ACHN (cell line): ENCODE measurements around the gene PCDHA5.
"Not testable (repeated sequence)": the region's sequence is repeated elsewhere in the genome, so short reads cannot be mapped to it uniquely, and the experiment has no call there.

Experiments
- DNase-seq: peaks from one replicate; pipeline ENCODE4 v3.0.0-alpha.2; 2015
- in situ Hi-C: cut with HindIII; loops from 2 replicates; pipeline ENCODE4 v1.10.0; 2017; ENCODE audit warnings: low sequenced_read_pairs, low pct_ligation_motif_present, low pct_unique_long_range_greater_than_20kb

The PCDHA5 gene

DNA sequence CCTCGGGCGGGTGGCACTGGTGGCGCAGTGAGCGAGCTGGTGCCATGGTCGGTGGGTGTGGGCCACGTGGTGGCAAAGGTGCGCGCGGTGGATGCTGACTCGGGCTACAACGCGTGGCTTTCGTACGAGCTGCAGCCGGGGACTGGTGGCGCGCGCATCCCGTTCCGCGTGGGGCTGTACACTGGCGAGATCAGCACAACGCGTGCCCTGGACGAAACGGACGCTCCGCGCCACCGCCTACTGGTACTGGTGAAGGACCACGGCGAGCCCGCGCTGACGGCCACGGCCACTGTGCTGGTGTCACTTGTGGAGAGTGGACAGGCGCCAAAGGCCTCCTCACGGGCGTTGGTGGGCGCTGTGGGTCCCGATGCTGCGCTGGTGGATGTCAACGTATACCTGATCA, 12.5 kb upstream of the PCDHA5 start:
- no peak for DNase-seq
- in situ Hi-C loops = no loop called here

DNA sequence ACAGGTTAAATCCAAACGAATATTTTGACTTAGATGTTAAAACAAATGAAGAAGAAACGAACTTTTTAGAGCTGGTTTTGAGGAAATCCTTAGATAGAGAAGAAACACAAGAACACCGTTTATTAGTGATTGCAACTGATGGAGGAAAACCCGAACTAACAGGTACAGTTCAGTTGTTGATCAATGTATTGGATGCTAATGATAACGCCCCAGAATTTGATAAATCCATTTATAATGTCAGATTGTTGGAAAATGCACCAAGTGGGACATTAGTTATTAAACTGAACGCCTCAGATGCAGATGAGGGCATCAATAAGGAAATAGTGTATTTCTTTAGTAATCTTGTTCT, 842 bp downstream of the PCDHA5 start:
- in situ Hi-C loops = no loop called here
- no peak for DNase-seq

DNA sequence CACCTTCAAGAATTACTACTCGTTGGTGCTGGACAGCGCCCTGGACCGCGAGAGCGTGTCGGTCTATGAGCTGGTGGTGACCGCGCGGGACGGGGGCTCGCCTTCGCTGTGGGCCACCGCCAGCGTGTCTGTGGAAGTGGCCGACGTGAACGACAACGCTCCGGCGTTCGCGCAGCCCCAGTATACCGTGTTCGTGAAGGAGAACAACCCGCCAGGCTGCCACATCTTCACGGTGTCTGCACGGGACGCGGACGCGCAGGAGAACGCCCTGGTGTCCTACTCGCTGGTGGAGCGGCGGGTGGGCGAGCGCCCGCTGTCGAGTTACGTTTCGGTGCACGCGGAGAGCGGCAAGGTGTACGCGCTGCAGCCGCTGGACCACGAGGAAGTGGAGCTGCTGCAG, 1.6 kb downstream of the PCDHA5 start:
- DNase-seq, in situ Hi-C loops: not testable (repeated sequence)

DNA sequence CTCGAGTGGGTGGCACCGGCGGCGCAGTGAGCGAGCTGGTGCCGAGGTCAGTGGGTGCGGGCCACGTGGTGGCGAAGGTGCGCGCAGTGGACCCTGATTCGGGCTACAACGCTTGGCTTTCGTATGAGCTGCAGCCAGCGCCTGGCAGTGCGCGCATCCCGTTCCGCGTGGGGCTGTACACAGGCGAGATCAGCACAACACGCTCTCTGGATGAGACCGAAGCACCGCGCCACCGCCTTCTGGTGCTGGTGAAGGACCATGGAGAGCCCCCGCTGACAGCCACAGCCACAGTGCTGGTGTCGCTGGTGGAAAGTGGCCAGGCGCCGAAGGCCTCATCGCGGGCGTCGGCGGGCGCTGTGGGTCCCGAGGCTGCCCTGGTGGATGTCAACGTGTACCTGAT, 2.1 kb downstream of the PCDHA5 start:
- DNase-seq = no peak
- in situ Hi-C loops = no loop called here

DNA sequence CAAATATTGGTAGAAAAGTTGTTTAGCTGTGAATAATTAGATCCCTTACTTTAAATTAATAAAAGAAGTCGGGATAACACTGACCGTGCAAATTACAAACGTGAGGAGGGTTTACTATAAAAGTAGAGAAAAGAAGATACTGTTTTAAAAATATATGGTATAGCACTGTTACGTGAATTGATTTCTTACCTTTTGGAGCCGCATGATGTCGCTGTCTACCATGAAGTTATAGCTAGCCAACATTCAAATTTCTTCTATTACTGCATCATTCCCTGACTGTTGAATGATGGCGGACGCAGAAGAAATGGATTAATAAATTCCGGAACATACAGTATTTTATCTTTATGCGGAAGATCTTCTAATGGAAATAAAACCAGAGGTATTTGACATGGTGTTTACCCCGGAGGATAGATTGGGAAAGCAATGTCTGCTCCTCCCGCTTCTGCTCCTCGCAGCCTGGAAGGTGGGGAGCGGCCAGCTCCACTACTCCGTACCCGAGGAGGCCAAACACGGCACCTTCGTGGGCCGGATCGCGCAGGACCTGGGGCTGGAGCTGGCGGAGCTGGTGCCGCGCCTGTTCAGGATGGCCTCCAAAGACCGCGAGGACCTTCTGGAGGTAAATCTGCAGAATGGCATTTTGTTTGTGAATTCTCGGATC, 6.4 kb downstream of the PCDHA5 start, which contains the start of gene PCDHA6:
Gene PCDHA6 (plus strand): TSS at position 257 of the 658 bp plus-strand sequence. CDS start 132 bp downstream, at position 389.
- in situ Hi-C loops = no loop called here

DNA sequence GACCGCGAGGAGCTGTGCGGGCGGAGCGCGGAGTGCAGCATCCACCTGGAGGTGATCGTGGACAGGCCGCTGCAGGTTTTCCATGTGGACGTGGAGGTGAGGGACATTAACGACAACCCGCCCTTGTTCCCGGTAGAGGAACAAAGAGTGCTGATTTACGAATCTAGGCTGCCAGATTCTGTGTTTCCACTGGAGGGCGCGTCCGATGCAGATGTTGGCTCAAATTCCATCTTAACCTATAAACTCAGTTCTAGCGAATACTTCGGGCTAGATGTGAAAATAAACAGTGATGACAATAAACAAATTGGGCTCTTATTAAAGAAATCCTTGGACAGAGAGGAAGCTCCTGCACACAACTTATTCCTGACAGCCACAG, 6.9 kb downstream of the PCDHA5 start:
- no peak for DNase-seq
- in situ Hi-C loops = no loop called here

More for the DNA sequence above, 6.4 kb downstream of the PCDHA5 start, which contains the start of gene PCDHA6:
- DNase-seq = no peak

DNA sequence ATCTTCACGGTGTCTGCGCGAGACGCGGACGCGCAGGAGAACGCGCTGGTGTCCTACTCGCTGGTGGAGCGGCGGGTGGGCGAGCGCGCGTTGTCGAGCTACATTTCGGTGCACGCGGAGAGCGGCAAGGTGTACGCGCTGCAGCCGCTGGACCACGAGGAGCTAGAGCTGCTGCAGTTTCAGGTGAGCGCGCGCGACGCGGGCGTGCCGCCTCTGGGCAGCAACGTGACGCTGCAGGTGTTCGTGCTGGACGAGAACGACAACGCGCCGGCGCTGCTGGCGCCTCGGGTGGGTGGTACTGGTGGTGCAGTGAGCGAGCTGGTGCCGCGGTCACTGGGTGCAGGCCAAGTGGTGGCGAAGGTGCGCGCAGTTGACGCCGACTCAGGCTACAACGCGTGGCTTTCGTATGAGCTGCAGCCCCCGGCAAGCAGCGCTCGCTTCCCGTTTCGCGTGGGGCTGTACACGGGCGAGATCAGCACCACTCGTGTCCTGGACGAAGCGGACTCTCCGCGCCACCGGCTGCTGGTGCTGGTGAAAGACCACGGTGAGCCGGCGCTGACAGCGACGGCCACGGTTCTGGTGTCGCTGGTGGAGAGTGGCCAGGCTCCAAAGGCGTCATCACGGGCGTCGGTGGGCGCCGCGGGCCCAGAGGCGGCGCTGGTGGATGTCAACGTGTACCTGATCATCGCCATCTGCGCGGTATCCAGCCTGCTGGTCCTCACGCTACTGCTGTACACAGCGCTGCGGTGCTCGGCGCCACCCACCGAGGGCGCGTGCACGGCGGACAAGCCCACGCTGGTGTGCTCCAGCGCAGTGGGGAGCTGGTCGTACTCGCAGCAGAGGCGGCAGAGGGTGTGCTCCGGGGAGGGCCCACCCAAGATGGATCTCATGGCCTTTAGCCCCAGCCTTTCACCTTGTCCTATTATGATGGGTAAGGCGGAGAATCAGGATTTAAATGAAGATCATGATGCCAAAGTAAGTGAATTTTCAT, 8.4 kb downstream of the PCDHA5 start:
- in situ Hi-C loops, DNase-seq: not testable (repeated sequence)

DNA sequence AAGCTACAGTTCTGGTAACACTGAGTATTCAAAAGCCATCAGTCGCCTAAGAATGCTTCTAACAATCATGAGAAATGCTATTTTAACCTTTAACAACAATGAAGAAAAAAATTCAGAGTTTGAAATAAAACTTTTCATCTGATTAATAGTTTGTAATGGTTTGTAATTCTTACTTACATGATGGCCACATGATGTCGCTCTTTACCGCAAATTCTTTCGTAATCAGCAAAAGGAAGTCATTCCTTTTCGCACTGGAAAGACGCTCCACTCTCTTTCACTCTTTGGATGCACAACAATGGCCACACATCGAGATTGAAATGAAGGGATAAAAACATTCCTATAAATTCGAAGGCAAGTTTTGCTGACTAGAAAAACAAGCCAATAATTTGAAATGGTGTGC, 12.6 kb downstream of the PCDHA5 start, which contains the start of gene PCDHA7:
Gene PCDHA7 (plus strand): TSS at position 277 of the 400 bp plus-strand sequence. CDS start 115 bp downstream, at position 392.
- in situ Hi-C loops = no loop called here
- peak; percentile 8 for DNase-seq

DNA sequence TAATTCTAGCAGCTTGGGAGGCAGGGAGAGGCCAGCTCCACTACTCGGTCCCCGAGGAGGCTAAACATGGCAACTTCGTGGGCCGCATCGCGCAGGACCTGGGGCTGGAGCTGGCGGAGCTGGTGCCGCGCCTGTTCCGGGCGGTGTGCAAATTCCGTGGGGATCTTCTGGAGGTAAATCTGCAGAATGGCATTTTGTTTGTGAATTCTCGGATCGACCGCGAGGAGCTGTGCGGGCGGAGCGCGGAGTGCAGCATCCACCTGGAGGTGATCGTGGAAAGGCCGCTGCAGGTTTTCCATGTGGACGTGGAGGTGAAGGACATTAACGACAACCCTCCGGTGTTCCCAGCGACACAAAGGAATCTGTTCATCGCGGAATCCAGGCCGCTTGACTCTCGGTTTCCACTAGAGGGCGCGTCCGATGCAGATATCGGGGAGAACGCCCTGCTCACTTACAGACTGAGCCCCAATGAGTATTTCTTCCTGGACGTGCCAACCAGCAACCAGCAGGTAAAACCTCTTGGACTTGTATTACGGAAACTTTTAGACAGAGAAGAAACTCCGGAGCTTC, 13.1 kb downstream of the PCDHA5 start:
- in situ Hi-C loops, DNase-seq: not testable (repeated sequence)

DNA sequence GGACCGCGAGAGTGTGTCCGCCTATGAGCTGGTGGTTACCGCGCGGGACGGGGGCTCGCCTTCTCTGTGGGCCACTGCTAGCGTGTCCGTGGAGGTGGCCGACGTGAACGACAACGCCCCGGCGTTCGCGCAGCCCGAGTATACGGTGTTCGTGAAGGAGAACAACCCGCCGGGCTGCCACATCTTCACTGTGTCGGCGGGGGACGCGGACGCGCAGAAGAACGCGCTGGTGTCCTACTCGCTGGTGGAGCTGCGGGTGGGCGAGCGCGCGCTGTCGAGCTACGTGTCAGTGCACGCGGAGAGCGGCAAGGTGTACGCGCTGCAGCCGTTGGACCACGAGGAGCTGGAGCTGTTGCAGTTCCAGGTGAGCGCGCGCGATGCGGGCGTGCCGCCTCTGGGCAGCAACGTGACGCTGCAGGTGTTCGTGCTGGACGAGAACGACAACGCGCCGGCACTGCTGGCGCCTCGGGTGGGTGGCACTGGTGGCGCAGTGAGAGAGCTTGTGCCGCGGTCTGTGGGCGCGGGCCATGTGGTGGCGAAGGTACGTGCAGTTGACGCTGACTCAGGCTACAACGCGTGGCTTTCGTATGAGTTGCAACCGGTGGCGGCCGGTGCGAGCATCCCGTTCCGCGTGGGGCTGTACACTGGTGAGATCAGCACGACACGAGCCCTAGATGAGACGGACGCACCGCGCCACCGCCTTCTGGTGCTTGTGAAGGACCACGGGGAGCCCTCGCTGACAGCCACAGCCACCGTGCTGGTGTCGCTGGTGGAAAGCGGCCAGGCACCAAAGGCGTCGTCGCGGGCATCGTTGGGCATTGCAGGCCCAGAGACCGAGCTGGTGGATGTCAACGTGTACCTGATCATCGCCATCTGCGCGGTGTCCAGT, 14.5 kb downstream of the PCDHA5 start:
- DNase-seq = no peak
- in situ Hi-C loops = no loop called here

DNA sequence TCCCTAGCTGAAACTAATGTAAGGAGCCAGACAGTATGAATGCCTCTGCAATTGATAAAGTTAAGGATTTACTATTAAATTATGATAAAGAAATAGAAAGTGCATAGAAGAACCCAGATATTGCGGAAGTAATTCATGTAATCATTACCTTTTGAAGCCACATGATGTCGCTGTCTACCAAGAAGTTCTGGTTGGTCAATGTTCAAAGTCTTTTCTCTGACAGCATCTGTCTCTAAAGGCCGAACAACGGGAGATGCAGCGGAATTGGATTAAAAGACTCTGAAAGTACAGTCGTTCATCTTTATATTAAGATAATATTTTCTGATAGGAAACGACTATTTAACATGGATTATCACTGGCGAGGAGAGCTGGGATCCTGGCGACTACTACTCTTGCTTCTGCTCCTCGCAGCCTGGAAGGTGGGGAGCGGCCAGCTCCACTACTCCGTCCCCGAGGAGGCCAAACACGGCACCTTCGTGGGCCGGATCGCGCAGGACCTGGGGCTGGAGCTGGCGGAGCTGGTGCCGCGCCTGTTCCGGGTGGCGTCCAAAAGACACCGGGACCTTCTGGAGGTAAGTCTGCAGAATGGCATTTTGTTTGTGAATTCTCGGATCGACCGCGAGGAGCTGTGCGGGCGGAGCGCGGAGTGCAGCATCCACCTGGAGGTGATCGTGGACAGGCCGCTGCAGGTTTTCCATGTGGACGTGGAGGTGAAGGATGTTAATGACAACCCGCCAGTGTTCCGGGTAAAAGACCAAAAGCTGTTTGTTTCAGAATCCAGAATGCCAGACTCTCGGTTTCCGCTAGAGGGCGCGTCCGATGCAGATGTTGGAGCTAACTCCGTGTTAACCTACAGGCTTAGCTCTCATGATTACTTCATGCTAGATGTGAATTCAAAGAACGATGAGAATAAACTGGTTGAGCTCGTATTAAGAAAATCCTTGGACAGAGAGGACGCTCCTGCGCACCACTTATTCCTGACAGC, 19.9 kb downstream of the PCDHA5 start, which contains the start of gene PCDHA8:
Gene PCDHA8 (plus strand): TSS at position 210 of the 985 bp plus-strand sequence. CDS start 135 bp downstream, at position 345.
- DNase-seq = no peak
- in situ Hi-C loops = no loop called here

DNA sequence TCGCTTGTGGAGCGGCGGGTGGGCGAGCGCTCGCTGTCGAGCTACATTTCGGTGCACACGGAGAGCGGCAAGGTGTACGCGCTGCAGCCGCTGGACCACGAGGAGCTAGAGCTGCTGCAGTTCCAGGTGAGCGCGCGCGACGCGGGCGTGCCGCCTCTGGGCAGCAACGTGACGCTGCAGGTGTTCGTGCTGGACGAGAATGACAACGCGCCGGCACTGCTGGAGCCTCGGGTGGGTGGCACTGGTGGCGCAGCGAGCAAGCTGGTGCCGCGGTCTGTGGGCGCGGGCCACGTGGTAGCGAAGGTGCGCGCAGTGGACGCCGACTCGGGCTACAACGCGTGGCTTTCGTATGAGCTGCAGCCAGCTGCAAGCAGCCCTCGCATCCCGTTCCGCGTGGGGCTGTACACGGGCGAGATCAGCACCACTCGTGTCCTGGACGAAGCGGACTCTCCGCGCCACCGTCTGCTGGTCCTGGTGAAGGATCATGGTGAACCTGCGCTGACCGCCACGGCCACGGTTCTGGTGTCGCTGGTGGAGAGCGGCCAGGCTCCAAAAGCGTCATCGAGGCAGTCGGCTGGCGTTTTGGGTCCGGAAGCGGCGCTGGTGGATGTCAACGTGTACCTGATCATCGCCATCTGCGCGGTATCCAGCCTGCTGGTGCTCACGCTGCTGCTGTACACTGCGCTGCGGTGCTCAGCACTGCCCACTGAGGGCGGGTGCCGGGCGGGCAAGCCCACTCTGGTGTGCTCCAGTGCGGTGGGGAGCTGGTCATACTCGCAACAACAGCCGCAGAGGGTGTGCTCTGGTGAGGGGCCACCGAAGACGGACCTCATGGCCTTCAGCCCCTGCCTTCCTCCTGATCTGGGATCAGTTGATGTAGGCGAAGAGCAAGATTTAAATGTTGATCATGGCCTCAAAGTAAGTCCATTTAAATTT, 21.7 kb downstream of the PCDHA5 start:
- no peak for DNase-seq
- in situ Hi-C loops = no loop called here

DNA sequence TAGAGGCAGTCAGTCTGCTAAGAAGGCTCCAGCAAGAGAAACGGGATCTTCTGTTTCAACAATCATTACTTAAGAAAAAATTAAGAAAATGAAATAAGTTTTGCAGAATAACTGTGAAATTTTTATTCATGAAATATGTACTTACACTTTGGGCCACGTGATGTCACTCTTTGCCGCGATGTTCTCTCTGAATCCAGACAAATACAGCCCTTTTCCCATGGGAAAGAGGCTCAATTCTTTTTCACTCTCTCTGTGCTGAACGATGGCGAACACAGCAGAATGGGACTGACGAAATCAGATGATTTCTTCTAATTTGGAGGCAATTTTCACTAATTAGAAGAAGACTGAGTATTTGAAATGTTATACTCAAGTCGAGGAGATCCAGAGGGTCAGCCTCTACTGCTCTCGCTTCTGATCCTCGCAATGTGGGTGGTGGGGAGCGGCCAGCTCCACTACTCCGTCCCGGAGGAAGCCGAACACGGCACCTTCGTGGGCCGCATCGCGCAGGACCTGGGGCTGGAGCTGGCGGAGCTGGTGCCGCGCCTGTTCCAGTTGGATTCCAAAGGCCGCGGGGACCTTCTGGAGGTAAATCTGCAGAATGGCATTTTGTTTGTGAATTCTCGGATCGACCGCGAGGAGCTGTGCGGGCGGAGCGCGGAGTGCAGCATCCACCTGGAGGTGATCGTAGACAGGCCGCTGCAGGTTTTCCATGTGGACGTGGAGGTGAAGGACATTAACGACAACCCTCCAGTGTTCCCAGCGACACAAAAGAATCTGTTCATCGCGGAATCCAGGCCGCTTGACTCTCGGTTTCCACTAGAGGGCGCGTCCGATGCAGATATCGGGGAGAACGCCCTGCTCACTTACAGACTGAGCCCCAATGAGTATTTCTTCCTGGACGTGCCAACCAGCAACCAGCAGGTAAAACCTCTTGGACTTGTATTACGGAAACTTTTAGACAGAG, 27.0 kb downstream of the PCDHA5 start, which contains the start of gene PCDHA9:
Gene PCDHA9 (plus strand): TSS at position 244 of the 964 bp plus-strand sequence. CDS start 114 bp downstream, at position 358.
- DNase-seq, in situ Hi-C loops: not testable (repeated sequence)

DNA sequence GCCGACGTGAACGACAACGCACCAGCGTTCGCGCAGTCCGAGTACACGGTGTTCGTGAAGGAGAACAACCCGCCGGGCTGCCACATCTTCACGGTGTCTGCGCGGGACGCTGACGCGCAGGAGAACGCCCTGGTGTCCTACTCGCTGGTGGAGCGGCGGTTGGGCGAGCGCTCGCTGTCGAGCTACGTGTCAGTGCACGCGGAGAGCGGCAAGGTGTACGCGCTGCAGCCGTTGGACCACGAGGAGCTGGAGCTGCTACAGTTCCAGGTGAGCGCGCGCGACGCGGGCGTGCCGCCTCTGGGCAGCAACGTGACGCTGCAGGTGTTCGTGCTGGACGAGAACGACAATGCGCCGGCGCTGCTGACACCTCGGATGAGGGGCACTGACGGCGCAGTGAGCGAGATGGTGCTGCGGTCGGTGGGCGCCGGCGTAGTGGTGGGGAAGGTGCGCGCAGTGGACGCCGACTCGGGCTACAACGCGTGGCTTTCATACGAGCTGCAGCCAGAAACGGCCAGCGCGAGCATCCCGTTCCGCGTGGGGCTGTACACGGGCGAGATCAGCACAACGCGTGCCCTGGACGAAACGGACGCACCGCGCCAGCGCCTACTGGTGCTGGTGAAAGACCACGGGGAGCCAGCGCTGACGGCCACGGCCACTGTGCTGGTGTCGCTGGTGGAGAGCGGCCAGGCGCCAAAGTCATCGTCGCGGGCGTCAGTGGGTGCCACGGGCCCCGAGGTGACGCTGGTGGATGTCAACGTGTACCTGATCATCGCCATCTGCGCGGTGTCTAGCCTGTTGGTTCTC, 28.6 kb downstream of the PCDHA5 start:
- DNase-seq, in situ Hi-C loops: not testable (repeated sequence)
